Adrenal gland (tissue), 5 donors: ENCODE measurements around the gene ALOX15B.

Experiments used
- CTCF ChIP-seq, 6 experiments: fragments of 450-650 bp in 4 of 6; fragments of 200-600 bp in 2 of 6; sonication (generic) in 1 of 6; IDR thresholded peaks; 1 replicate in 5 of 6; 2 replicates in 1 of 6; pipeline versions ENCODE4 v1.5.1 to v1.8.0; 2016 to 2021; ENCODE audit warnings: antibody characterized with exemption in 6 of 6, mild to moderate bottlenecking in 2 of 6, moderate library complexity in 1 of 6
- POLR2A ChIP-seq, 2 donors: fragments of 450-650 bp; IDR thresholded peaks; one replicate each; pipeline ENCODE4 v1.6.1; 2017; ENCODE audit warnings: antibody characterized with exemption in 2 of 2, mild to moderate bottlenecking in 2 of 2, moderate library complexity in 1 of 2
- donor health status: DM: no; HTN: no; CAD: no.

- no peak for TF ChIP-seq CTCF (IDR thresholded peaks at IDR 0.05)
- no peak for TF ChIP-seq POLR2A (IDR thresholded peaks at IDR 0.05)
These were observed 20.4 kb upstream of the ALOX15B start for GRCh38 chr17:8018436-8018835.
